HG02973 (cell line): ENCODE measurements around the gene HOMER2.
"Not testable (repeated sequence)": the region's sequence is repeated elsewhere in the genome, so short reads cannot be mapped to it uniquely, and the experiment has no call there.

Experiments
- ATAC-seq: cut with Tn5 transposase; IDR thresholded peaks from one replicate; pipeline ENCODE4 v1.9.1; 2021; ENCODE audit warnings: moderate library complexity; ENCODE audit not compliant: unreplicated experiment

HOMER2 gene

GRCh38 chr15:82952158-82953081 is at the start of gene HOMER2:
HOMER2 (minus strand) TSS chr15:82952720; CDS start chr15:82952535, 185 bp downstream.
- ATAC-seq: no peak

GRCh38 chr15:83000672-83001031 is 48.1 kb upstream of the HOMER2 start:
- not testable (repeated sequence) for ATAC-seq

GRCh38 chr15:82999905-83000671 is 47.6 kb upstream of the HOMER2 start:
- peak; percentile 83 for ATAC-seq

- ATAC-seq: no peak
These were observed 46.9 kb upstream of the HOMER2 start for GRCh38 chr15:82999426-82999825.

GRCh38 chr15:82995938-82996337 is 43.4 kb upstream of the HOMER2 start:
- ATAC-seq: no peak

GRCh38 chr15:82995076-82995475 is 42.6 kb upstream of the HOMER2 start:
- no peak for ATAC-seq

GRCh38 chr15:82993144-82993543 is 40.6 kb upstream of the HOMER2 start:
- ATAC-seq: no peak

- ATAC-seq: no peak
These were observed 40.0 kb upstream of the HOMER2 start for GRCh38 chr15:82992436-82992998.

GRCh38 chr15:82986442-82986780 is 33.9 kb upstream of the HOMER2 start:
- ATAC-seq: peak; percentile 38

- peak; percentile 93 for ATAC-seq
These were observed 33.3 kb upstream of the HOMER2 start, which contains the start of gene RAMAC for GRCh38 chr15:82985688-82986441. RAMAC (plus strand) TSS chr15:82986210; CDS start chr15:82989019, 2,809 bp downstream.

- no peak for ATAC-seq
These were observed 28.5 kb upstream of the HOMER2 start for GRCh38 chr15:82980981-82981380.

GRCh38 chr15:82979726-82980125 is 27.2 kb upstream of the HOMER2 start:
- ATAC-seq: no peak

GRCh38 chr15:82978438-82978837 is 25.9 kb upstream of the HOMER2 start:
- ATAC-seq: no peak

GRCh38 chr15:82977076-82977475 is 24.6 kb upstream of the HOMER2 start:
- no peak for ATAC-seq

- ATAC-seq: no peak
These were observed 20.5 kb upstream of the HOMER2 start for GRCh38 chr15:82972990-82973389.

- ATAC-seq: no peak
These were observed 18.9 kb upstream of the HOMER2 start for GRCh38 chr15:82971218-82971984.

GRCh38 chr15:82970696-82971095 is 18.2 kb upstream of the HOMER2 start:
- ATAC-seq: no peak

- no peak for ATAC-seq
These were observed 17.7 kb upstream of the HOMER2 start for GRCh38 chr15:82970078-82970686.

- ATAC-seq: no peak
These were observed 16.8 kb upstream of the HOMER2 start for GRCh38 chr15:82969353-82969752.

- no peak for ATAC-seq
These were observed 15.5 kb upstream of the HOMER2 start for GRCh38 chr15:82968066-82968465.
